OCI-M2 (cell line): Measurements from ENCODE around the gene STYX.

Experiments
- DNase-seq: peaks from one replicate; lab custom pipeline; 2025; ENCODE audit not compliant: unreplicated experiment; lab: John Stamatoyannopoulos, UW

STYX gene

GRCh38 chr14:52729925-52730708, at the start of gene STYX:
Gene STYX, plus strand, starts transcription at chr14:52730166. Its CDS starts 309 bp downstream, at chr14:52730475.
- DNase-seq = peak; percentile 96

- no peak for DNase-seq
These were observed 45.9 kb upstream of the STYX start for GRCh38 chr14:52683985-52684520.

- DNase-seq = no peak
These were observed 43.8 kb upstream of the STYX start for GRCh38 chr14:52686176-52686575.

- DNase-seq = no peak
These were observed 38.8 kb upstream of the STYX start for GRCh38 chr14:52690983-52691760.

- no peak for DNase-seq
These were observed 37.6 kb upstream of the STYX start for GRCh38 chr14:52692248-52692962.

- DNase-seq = no peak
These were observed 36.9 kb upstream of the STYX start for GRCh38 chr14:52693036-52693435.

- DNase-seq = no peak
These were observed 36.4 kb upstream of the STYX start for GRCh38 chr14:52693532-52693931.

- no peak for DNase-seq
These were observed 35.0 kb upstream of the STYX start for GRCh38 chr14:52694761-52695480.

GRCh38 chr14:52695481-52696091, 34.4 kb upstream of the STYX start, which contains the start of gene ERO1A:
Gene ERO1A, minus strand, starts transcription at chr14:52695558. Its CDS starts 77 bp downstream, at chr14:52695481.
- DNase-seq = no peak

GRCh38 chr14:52700701-52701172, 29.2 kb upstream of the STYX start:
- no peak for DNase-seq

GRCh38 chr14:52701223-52701622, 28.7 kb upstream of the STYX start:
- no peak for DNase-seq

- DNase-seq = no peak
These were observed 26.7 kb upstream of the STYX start for GRCh38 chr14:52703225-52703624.

GRCh38 chr14:52703664-52704063, 26.3 kb upstream of the STYX start:
- DNase-seq = no peak

- DNase-seq = no peak
These were observed 23.7 kb upstream of the STYX start for GRCh38 chr14:52706286-52706685.

- DNase-seq = peak; percentile 90
These were observed 23.0 kb upstream of the STYX start, which contains the start of gene PSMC6 for GRCh38 chr14:52706724-52707706. Gene PSMC6, plus strand, starts transcription at chr14:52707200. Its CDS starts 20 bp downstream, at chr14:52707220.

GRCh38 chr14:52711666-52712065, 18.3 kb upstream of the STYX start:
- no peak for DNase-seq

GRCh38 chr14:52716155-52716554, 13.8 kb upstream of the STYX start:
- DNase-seq = no peak

- DNase-seq = no peak
These were observed 6.2 kb upstream of the STYX start for GRCh38 chr14:52723514-52724359.
